Nephron progenitor cell (in vitro differentiated cells): ENCODE results near the gene CCDC85C.

ENCODE experiments used
- DNase-seq: peaks from one replicate; pipeline ENCODE4 v3.0.0; 2021
- H3K27ac Mint-ChIP-seq: 2 replicates; pipeline ENCODE4 v1.8.0; 2021; ENCODE audit warnings: mild to moderate bottlenecking, moderate library complexity, mixed read lengths
- H3K27me3 Mint-ChIP-seq: 2 replicates; pipeline ENCODE4 v1.8.0; 2021; ENCODE audit warnings: mild to moderate bottlenecking, low read depth, mixed read lengths; ENCODE audit not compliant: poor library complexity
- H3K36me3 Mint-ChIP-seq: 2 replicates; pipeline ENCODE4 v1.8.0; 2021; ENCODE audit warnings: low read depth, mixed read lengths
- H3K4me1 Mint-ChIP-seq: 2 replicates; pipeline ENCODE4 v1.8.0; 2021; ENCODE audit warnings: mixed read lengths
- H3K4me3 Mint-ChIP-seq: 2 replicates; pipeline ENCODE4 v1.8.0; 2021; ENCODE audit warnings: mild to moderate bottlenecking, moderate library complexity, mixed read lengths
- H3K9me3 Mint-ChIP-seq: 2 replicates; pipeline ENCODE4 v1.8.0; 2021; ENCODE audit warnings: mild to moderate bottlenecking, moderate library complexity, mixed read lengths
- TF ChIP-seq, protein P1 (sequence below): fragments of 200-600 bp; sonication (generic); IDR thresholded peaks from 2 replicates; pipeline ENCODE4 v1.5.0; 2021; ENCODE audit warnings: antibody characterized with exemption

Gene CCDC85C

DNA sequence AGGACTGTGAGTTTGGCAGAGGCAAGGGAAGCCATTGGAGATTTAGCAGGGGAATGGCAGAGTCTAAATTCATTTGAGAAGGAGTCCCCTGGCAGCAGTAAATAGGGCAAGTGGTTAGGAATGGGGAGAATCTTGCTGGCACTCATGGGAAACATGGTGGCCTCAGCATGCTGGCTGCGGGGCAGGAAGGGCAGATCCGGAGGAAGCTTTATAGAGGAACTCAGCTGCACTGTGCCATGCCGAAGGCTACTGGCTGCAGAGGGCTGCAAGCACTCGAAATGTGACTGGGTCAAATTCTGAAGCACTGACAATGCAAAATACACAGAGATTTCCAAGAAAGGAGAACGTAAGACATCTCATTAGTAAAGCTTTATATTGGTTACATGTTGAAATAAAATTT lies 98.9 kb downstream of the CCDC85C start:
- Mint-ChIP-seq H3K4me3 (no peak overlapping the region), H3K9me3 (no peaks in the 10 kb centered on the region), H3K27ac (peak overlapping the region; percentile 0), H3K4me1 (peaks cover 12% of the 10 kb centered on the region), H3K36me3 (peaks cover 72% of the 10 kb centered on the region), H3K27me3 (peaks cover 5% of the 10 kb centered on the region)
- TF ChIP-seq, protein P1, sequence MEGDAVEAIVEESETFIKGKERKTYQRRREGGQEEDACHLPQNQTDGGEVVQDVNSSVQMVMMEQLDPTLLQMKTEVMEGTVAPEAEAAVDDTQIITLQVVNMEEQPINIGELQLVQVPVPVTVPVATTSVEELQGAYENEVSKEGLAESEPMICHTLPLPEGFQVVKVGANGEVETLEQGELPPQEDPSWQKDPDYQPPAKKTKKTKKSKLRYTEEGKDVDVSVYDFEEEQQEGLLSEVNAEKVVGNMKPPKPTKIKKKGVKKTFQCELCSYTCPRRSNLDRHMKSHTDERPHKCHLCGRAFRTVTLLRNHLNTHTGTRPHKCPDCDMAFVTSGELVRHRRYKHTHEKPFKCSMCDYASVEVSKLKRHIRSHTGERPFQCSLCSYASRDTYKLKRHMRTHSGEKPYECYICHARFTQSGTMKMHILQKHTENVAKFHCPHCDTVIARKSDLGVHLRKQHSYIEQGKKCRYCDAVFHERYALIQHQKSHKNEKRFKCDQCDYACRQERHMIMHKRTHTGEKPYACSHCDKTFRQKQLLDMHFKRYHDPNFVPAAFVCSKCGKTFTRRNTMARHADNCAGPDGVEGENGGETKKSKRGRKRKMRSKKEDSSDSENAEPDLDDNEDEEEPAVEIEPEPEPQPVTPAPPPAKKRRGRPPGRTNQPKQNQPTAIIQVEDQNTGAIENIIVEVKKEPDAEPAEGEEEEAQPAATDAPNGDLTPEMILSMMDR = no peak
- no peak for DNase-seq

DNA sequence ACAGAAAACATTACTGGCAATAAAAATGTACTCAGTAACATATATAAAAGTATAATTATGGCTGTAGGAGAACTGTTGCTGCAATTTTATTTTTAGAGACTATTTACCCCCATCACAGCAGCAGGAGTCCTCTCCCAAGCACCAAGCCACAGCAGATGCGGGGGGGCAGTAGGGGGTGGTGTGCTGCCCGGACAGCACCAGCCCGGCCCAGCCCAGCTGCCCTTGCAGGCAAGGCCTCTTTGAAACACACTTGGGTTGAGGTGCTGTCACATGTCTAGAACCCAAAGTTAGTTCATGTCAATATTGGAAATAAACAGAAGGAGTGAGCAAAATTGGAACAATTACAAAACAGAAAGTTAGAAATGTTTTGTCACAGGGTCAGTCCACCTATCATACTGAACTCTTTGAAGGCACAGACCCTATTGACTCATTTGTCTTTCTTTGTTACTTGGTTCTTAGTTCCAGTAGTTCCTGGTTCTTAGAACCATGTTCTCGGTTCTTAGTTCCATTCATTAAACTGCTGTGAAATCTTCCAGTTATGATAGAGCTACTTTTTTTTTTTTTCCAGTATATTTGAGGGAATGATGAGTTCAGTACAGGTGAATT lies 100.1 kb downstream of the CCDC85C start:
- TF ChIP-seq, protein P1 = no peak
- H3K9me3 Mint-ChIP-seq = no peaks in the 10 kb centered on the region
- no peak for DNase-seq
- peaks cover 5% of the 10 kb centered on the region for H3K27me3 Mint-ChIP-seq
- no peak overlapping the region for H3K27ac Mint-ChIP-seq
- peaks cover 4% of the 10 kb centered on the region for H3K4me1 Mint-ChIP-seq
- H3K36me3 Mint-ChIP-seq = peaks cover 77% of the 10 kb centered on the region
- H3K4me3 Mint-ChIP-seq = no peak overlapping the region

DNA sequence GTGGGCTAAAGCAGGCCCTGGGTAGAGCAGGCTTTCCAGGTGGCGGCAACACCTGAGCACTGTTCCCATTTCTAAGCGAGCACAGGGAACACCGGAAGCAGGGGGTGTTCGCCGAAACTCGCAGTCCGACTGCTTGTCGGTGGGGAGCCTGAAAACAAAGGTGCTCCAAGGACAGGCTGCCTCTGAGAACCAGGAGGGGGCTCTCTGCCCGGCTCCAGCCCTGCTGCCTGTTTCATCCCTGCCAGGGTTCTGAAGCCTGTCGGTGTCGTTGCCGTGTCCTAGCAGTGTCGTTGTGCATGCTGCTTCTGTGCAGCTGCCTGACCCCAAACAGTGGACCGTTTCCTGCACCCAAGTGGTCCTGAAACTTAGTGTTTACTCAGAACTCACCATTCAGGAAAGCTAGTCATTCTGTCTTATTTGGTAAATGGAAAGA lies 101.0 kb downstream of the CCDC85C start:
- Mint-ChIP-seq H3K4me3 (no peak overlapping the region), H3K27me3 (peaks cover 5% of the 10 kb centered on the region), H3K4me1 (no peaks in the 10 kb centered on the region), H3K9me3 (no peaks in the 10 kb centered on the region), H3K36me3 (peaks cover 72% of the 10 kb centered on the region), H3K27ac (no peak overlapping the region)
- no peak for DNase-seq
- TF ChIP-seq, protein P1 = no peak

DNA sequence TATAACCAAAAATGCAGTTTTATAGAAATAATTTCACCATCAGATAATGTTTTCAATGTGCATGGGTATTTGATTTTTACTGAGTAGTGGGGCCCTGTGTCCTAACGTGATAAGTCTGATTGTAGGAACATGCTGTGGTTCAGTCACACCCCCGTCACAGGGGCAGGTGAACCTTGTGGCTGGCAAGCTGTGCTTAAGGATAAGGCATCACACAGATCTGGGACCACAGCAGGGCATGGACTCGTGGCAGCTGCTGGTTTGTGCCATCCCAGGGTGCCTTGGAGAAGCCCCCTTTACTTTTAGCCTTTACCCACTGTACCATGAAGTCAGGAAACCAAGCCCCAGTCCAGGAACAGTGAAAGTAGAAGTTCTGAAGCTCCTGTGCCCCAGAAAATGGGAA lies 106.1 kb downstream of the CCDC85C start:
- Mint-ChIP-seq H3K9me3 (no peaks in the 10 kb centered on the region), H3K4me3 (no peak overlapping the region), H3K27ac (no peak overlapping the region), H3K4me1 (no peaks in the 10 kb centered on the region), H3K36me3 (peaks cover 65% of the 10 kb centered on the region), H3K27me3 (no peaks in the 10 kb centered on the region)
- TF ChIP-seq, protein P1 = no peak
- no peak for DNase-seq

DNA sequence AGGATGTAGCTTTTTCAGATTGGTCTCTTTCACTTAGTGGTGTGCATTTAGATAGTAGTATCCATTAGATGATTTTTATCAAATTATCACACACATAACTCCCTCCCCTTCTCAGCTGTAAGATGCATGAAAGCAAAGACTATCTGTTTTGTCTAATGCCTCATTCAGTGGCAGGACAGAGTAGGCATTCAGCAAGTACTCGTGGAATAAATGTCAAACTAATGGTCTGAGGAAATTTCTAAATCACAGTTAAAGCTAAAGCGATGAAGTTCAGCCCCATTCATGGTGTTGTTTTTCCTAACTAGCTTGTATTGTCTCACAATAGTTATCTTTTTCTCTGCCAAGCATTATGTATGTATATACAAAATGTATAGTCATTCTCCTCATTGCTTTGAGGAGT lies 106.7 kb downstream of the CCDC85C start:
- H3K27ac Mint-ChIP-seq = no peak overlapping the region
- no peak overlapping the region for H3K4me3 Mint-ChIP-seq
- H3K36me3 Mint-ChIP-seq = peaks cover 62% of the 10 kb centered on the region
- H3K27me3 Mint-ChIP-seq = no peaks in the 10 kb centered on the region
- no peaks in the 10 kb centered on the region for H3K4me1 Mint-ChIP-seq
- DNase-seq = no peak
- no peaks in the 10 kb centered on the region for H3K9me3 Mint-ChIP-seq
- TF ChIP-seq, protein P1 = no peak

DNA sequence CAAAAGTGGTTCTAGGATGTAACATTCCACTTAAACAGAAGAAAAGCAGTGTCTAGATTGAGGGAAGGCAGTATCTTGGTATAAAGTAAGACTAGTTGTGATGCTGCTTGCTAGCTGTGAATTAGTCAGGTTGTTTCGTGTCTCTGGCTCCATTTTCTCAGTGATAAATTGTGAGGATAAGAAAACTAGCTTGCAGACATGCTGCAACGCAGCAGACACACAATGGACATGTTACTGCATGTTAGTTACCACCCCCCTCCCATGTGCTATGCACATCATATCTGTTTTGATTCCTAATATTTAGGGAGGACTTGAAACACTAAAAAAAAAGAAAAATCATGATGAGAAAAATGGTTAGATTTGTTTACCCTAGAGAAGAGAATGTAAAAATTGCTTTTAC lies 119.9 kb downstream of the CCDC85C start:
- H3K4me3 Mint-ChIP-seq = no peak overlapping the region
- no peak for DNase-seq
- TF ChIP-seq, protein P1 = no peak
- no peak overlapping the region for H3K27ac Mint-ChIP-seq
- H3K4me1 Mint-ChIP-seq = peaks cover 31% of the 10 kb centered on the region
- H3K36me3 Mint-ChIP-seq = no peaks in the 10 kb centered on the region
- peaks cover 6% of the 10 kb centered on the region for H3K27me3 Mint-ChIP-seq
- no peaks in the 10 kb centered on the region for H3K9me3 Mint-ChIP-seq
